DND-41 (cell line): ENCODE data around the gene SMPD3.

ENCODE experiments used
- ATAC-seq: fragments of 200-7000 bp; cut with Tn5 transposase; 3 replicates; pipeline ENCODE4 v1.9.1; 2021; ENCODE audit warnings: low read depth; ENCODE audit not compliant: insufficient read depth
- DNase-seq: peaks from one replicate; pipeline ENCODE4 v3.0.0-alpha.2; 2020
- H2AFZ ChIP-seq: 2 replicates; pipeline ENCODE4 v1.6.0; 2012; ENCODE audit warnings: low read depth, low read length
- H3K27ac ChIP-seq: 2 replicates; pipeline ENCODE4 v1.5.1; 2012; ENCODE audit warnings: low read length, inconsistent platforms
- H3K27me3 ChIP-seq: fragments of 200-600 bp; sonication (generic); 2 replicates; pipeline ENCODE4 v1.6.0; 2012; ENCODE audit warnings: low read length, mild to moderate bottlenecking, inconsistent platforms; ENCODE audit not compliant: insufficient read depth, poor library complexity
- H3K36me3 ChIP-seq: 2 replicates; pipeline ENCODE4 v1.5.1; 2012; ENCODE audit warnings: low read length, inconsistent platforms; ENCODE audit not compliant: insufficient read depth
- H3K4me1 ChIP-seq: 2 replicates; pipeline ENCODE4 v1.5.1; 2012; ENCODE audit warnings: mild to moderate bottlenecking, low read length; ENCODE audit not compliant: insufficient read depth
- H3K4me2 ChIP-seq: 2 replicates; pipeline ENCODE4 v1.6.0; 2012; ENCODE audit warnings: mild to moderate bottlenecking, moderate library complexity, low read length, inconsistent platforms; ENCODE audit not compliant: insufficient read depth
- H3K4me3 ChIP-seq, 2 experiments: fragments of 200-600 bp in 1 of 2; shearing (Covaris generic) in 1 of 2; 2 replicates each; pipeline ENCODE4 v1.5.1; 2012 to 2016; ENCODE audit warnings: inconsistent platforms in 2 of 2, low read length in 2 of 2, mild to moderate bottlenecking in 2 of 2, low read depth in 1 of 2, moderate library complexity in 1 of 2
- H3K79me2 ChIP-seq: 2 replicates; pipeline ENCODE4 v1.6.0; 2012; ENCODE audit warnings: low read length, inconsistent platforms; ENCODE audit not compliant: insufficient read depth
- H3K9ac ChIP-seq: 2 replicates; pipeline ENCODE4 v1.6.0; 2012; ENCODE audit warnings: low read depth, mild to moderate bottlenecking, inconsistent platforms, low read length, moderate library complexity
- H3K9me3 ChIP-seq: 2 replicates; pipeline ENCODE4 v1.5.1; 2012; ENCODE audit warnings: low read length, moderate library complexity, mild to moderate bottlenecking, inconsistent platforms; ENCODE audit not compliant: insufficient read depth, severe bottlenecking
- H4K20me1 ChIP-seq: 2 replicates; pipeline ENCODE4 v1.6.0; 2012; ENCODE audit warnings: low read length; ENCODE audit not compliant: insufficient read depth
- EZH2 ChIP-seq: IDR thresholded peaks from 3 replicates; pipeline ENCODE4 v1.6.1; 2012; ENCODE audit warnings: borderline replicate concordance, low read depth, mild to moderate bottlenecking, moderate library complexity, low read length, inconsistent platforms; ENCODE audit not compliant: severe bottlenecking
- TF ChIP-seq, protein P1 (sequence below): IDR thresholded peaks from 2 replicates; pipeline ENCODE4 v1.5.1; 2012; ENCODE audit warnings: borderline replicate concordance, low read length, moderate library complexity, mild to moderate bottlenecking; ENCODE audit not compliant: poor library complexity, severe bottlenecking; ENCODE audit errors: extremely low read depth

Gene SMPD3

DNA sequence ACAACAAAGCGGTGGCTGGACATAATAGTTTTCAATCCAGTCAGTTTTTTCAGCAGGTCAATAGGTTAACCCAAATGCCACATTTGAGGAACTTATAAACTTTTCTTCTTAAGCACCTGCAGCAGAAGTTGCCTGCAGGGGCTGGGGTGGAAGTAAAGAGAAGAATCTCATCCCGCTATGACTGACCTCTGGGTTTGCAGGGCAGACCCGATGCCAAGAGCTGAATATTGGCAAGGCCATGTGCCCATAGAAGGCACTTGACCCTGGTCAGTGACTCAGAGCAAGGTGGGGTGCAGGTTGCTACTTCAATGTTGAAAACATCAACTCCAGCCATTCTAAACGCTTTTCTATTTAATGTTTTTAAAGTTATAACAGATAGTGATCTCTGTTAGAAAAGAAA is 17.9 kb upstream of the SMPD3 start:
- Histone ChIP-seq H3K4me3 (no peak overlapping the region), H2AFZ (no peak overlapping the region), H4K20me1 (no peaks in the 10 kb centered on the region), H3K9me3 (no peaks in the 10 kb centered on the region), H3K27ac (no peak overlapping the region), H3K27me3 (no peaks in the 10 kb centered on the region), H3K36me3 (no peaks in the 10 kb centered on the region), H3K4me1 (peaks cover 19% of the 10 kb centered on the region), H3K4me2 (no peak overlapping the region), H3K79me2 (no peaks in the 10 kb centered on the region), H3K9ac (no peak overlapping the region)
- DNase-seq (no peak), ATAC-seq (no peak)
- no peak for TF ChIP-seq EZH2
- TF ChIP-seq, protein P1, sequence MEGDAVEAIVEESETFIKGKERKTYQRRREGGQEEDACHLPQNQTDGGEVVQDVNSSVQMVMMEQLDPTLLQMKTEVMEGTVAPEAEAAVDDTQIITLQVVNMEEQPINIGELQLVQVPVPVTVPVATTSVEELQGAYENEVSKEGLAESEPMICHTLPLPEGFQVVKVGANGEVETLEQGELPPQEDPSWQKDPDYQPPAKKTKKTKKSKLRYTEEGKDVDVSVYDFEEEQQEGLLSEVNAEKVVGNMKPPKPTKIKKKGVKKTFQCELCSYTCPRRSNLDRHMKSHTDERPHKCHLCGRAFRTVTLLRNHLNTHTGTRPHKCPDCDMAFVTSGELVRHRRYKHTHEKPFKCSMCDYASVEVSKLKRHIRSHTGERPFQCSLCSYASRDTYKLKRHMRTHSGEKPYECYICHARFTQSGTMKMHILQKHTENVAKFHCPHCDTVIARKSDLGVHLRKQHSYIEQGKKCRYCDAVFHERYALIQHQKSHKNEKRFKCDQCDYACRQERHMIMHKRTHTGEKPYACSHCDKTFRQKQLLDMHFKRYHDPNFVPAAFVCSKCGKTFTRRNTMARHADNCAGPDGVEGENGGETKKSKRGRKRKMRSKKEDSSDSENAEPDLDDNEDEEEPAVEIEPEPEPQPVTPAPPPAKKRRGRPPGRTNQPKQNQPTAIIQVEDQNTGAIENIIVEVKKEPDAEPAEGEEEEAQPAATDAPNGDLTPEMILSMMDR, result no peak

GRCh38 chr16:68463904-68464303 is 15.6 kb upstream of the SMPD3 start:
- ATAC-seq, result no peak
- no peak for DNase-seq
- no peak overlapping the region for H3K4me2 ChIP-seq
- no peaks in the 10 kb centered on the region for H3K4me1 ChIP-seq
- H3K27ac ChIP-seq, result no peak overlapping the region
- no peak overlapping the region for H2AFZ ChIP-seq
- H3K9ac ChIP-seq, result no peak overlapping the region
- H3K36me3 ChIP-seq, result no peaks in the 10 kb centered on the region
- no peaks in the 10 kb centered on the region for H3K27me3 ChIP-seq
- TF ChIP-seq EZH2, result no peak
- TF ChIP-seq, protein P1, result no peak
- H3K4me3 ChIP-seq, result no peak overlapping the region
- no peaks in the 10 kb centered on the region for H3K9me3 ChIP-seq
- H3K79me2 ChIP-seq, result no peaks in the 10 kb centered on the region
- no peaks in the 10 kb centered on the region for H4K20me1 ChIP-seq

- no peak overlapping the region for H3K27ac ChIP-seq
Observed at GRCh38 chr16:68460067-68460466, 11.8 kb upstream of the SMPD3 start.

More at GRCh38 chr16:68460067-68460466, 11.8 kb upstream of the SMPD3 start:
- no peaks in the 10 kb centered on the region for H4K20me1 ChIP-seq
- H3K9me3 ChIP-seq, result no peaks in the 10 kb centered on the region
- no peak for TF ChIP-seq EZH2
- TF ChIP-seq, protein P1, result no peak
- no peaks in the 10 kb centered on the region for H3K27me3 ChIP-seq
- H3K4me2 ChIP-seq, result no peak overlapping the region
- H3K9ac ChIP-seq, result no peak overlapping the region
- H2AFZ ChIP-seq, result no peak overlapping the region
- H3K4me1 ChIP-seq, result no peaks in the 10 kb centered on the region
- H3K36me3 ChIP-seq, result no peaks in the 10 kb centered on the region
- no peaks in the 10 kb centered on the region for H3K79me2 ChIP-seq
- no peak for DNase-seq
- no peak overlapping the region for H3K4me3 ChIP-seq
- no peak for ATAC-seq
